Measurements from ENCODE around the gene CHRNB4.

DNA sequence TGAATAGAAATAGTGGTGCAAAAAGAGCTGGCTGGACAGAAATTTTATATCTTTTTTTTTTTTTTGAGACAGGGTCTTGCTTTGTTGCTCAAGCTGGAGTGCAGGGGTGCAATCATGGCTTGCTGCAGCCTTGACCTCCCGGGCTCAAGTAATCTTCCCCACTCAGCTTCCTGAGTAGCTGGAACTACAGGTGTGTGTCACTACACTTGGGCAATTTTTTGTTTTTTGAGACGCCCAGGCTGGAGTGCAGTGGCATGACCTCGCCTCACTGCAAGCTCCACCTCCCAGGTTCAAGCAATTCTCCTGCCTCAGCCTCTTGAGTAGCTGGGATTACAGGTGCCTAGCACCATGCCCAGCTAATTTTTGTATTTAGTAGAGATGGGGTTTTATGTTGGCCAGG lies 42.7 kb downstream of the CHRNB4 start:
- TF ChIP-seq POLR2A (IDR thresholded peaks at IDR 0.05; ENCODE audit: low read length), result no peak
- no peak for TF ChIP-seq GATA1 (IDR thresholded peaks at IDR 0.05; ENCODE audit: low read depth, low read length)

All from erythroblast (primary cell).